ENCODE results near the gene TNFRSF4. TPM values are rescaled to one million over a fixed set of nuclear protein-coding genes. Genes with fewer than 3 reads are reported as not detected.

TNFRSF4 gene
- total and polyA plus RNA-seq, 7 experiments from 2014 or later, result 0.49 to 192 (median 1.5) TPM

DNA sequence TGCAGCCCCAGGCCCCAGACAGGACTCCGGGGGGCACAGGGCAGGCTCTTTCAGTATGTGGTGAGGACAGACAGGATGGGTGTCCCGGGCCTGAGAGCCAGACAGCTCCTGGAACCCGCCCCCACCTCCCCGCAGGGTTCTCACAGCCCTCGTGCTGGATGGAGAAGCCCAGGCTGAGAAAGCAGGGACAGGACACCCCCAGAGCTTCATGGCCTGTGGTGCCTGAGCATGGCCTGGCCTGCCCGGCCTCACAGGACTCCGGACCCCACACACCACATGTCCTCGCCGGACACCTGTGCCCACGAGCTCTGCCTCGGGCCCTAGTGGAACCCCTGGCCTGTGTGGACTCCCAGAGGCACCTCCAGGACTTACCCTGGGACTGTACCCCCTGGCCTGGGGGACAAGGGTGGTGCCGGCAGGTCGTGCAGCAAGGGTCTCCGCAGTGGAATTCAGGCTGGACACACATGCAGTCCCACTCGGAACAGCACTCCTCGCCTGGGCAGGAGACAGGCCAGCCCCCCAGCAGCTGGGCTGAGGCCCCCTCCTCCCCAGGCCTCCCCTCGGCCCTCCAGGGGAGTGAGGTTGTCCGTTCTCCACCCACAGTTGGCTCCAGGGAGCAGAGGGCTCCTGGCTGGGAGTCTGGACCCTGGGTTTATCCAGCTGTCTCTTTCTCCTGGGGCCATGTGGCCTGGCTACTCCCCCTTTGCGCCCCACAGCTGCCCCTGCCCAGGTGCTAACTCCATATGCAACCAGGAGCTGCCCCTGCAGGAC lies 8.8 kb downstream of the TNFRSF4 start:
- peaks cover 13 to 16% of the 10 kb centered on the region in 2 donors for H3K4me1 ChIP-seq (ENCODE audit: control insufficient read depth in 2 of 2, insufficient read depth in 2 of 2, low read length in 2 of 2)
- no peak overlapping the region for H3K27ac ChIP-seq (ENCODE audit: low read depth, low read length)
- ChIA-PET CTCF (no interaction called here), POLR2A (no interaction called here)
- ATAC-seq (no peak), DNase-seq (peak in 1 of 9 donors; percentile 8)
- Mint-ChIP-seq H3K4me1 (peaks cover 6 to 30% (median 14%) of the 10 kb centered on the region in 7 donors), H3K4me3 (peak overlapping the region in 3 of 10 donors; percentile 25 to 71 (median 52)), H3K27ac (peak overlapping the region in 2 of 9 donors; percentile 38 to 66), H3K27me3 (no peaks in the 10 kb centered on the region), H3K36me3 (peaks cover 0 to 1% (median 0%) of the 10 kb centered on the region in 5 donors), H3K9me3 (no peaks in the 10 kb centered on the region)
- no peak overlapping the region for H3K4me3 ChIP-seq (ENCODE audit: low read length)
- H3K9me3 ChIP-seq (ENCODE audit: control insufficient read depth in 2 of 3, low read length in 3 of 3), result no peaks in the 10 kb centered on the region
- intact Hi-C loops (cut with micrococcal nuclease), result loop anchor here (5.0 kb wide), 3 partner anchors 33 to 68 kb away; partner anchors contain the start of gene TTLL10 (in 1 of the 2)
- no peaks in the 10 kb centered on the region for H3K27me3 ChIP-seq (ENCODE audit: control insufficient read depth in 2 of 2, insufficient read depth in 2 of 2, low read length in 2 of 2)
- H3K36me3 ChIP-seq (ENCODE audit: control insufficient read depth in 2 of 3, insufficient read depth in 3 of 3, low read length in 3 of 3), result no peaks in the 10 kb centered on the region

DNA sequence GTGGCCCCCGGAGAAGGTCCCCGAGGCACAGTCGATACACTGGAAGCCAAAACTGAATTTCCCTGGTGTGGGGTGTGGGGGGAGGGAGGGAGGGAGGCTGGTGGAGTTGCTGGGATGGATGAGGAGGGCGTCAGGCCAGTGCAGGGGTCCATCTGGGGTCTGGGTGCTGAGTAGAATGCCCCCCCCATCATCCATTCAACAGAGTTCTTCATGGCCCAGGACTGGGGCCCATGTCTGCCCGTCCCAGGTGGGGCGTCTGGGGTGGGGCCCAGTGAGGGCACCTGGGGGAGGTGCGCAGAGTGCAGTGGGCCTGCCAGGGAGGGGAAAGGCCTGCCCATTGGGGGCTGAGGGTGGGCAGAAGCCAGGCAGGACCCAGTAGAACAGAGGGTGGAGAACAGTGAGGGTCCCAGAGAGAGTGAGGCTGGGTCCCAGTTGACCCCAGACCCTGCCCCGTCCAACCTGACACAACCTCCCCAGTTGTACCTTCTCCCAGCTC lies 9.5 kb downstream of the TNFRSF4 start:
- Histone ChIP-seq H3K9me3 (ENCODE audit: control insufficient read depth in 2 of 3, low read length in 3 of 3) (no peaks in the 10 kb centered on the region), H3K27me3 (ENCODE audit: control insufficient read depth in 2 of 2, insufficient read depth in 2 of 2, low read length in 2 of 2) (no peaks in the 10 kb centered on the region), H3K4me1 (ENCODE audit: control insufficient read depth in 2 of 2, insufficient read depth in 2 of 2, low read length in 2 of 2) (peaks cover 13 to 16% of the 10 kb centered on the region in 2 donors), H3K36me3 (ENCODE audit: control insufficient read depth in 2 of 3, insufficient read depth in 3 of 3, low read length in 3 of 3) (no peaks in the 10 kb centered on the region), H3K27ac (ENCODE audit: low read depth, low read length) (no peak overlapping the region), H3K4me3 (ENCODE audit: low read length) (no peak overlapping the region)
- ChIA-PET POLR2A (no interaction called here), CTCF (no interaction called here)
- H3K4me3 Mint-ChIP-seq, result peak overlapping the region in 1 of 10 donors; percentile 52
- intact Hi-C loops (cut with micrococcal nuclease), result loop anchor here in 1 of 2 donors (5.0 kb wide), 1 partner anchor 47 kb away; no protein-coding TSS in a partner anchor
- H3K27ac Mint-ChIP-seq, result peak overlapping the region in 1 of 9 donors; percentile 38
- peaks cover 0 to 1% (median 0%) of the 10 kb centered on the region in 5 donors for H3K36me3 Mint-ChIP-seq
- peaks cover 6 to 30% (median 14%) of the 10 kb centered on the region in 7 donors for H3K4me1 Mint-ChIP-seq
- no peaks in the 10 kb centered on the region for H3K27me3 Mint-ChIP-seq
- ATAC-seq (no peak), DNase-seq (peak in 1 of 9 donors; percentile 14)
- no peaks in the 10 kb centered on the region for H3K9me3 Mint-ChIP-seq

DNA sequence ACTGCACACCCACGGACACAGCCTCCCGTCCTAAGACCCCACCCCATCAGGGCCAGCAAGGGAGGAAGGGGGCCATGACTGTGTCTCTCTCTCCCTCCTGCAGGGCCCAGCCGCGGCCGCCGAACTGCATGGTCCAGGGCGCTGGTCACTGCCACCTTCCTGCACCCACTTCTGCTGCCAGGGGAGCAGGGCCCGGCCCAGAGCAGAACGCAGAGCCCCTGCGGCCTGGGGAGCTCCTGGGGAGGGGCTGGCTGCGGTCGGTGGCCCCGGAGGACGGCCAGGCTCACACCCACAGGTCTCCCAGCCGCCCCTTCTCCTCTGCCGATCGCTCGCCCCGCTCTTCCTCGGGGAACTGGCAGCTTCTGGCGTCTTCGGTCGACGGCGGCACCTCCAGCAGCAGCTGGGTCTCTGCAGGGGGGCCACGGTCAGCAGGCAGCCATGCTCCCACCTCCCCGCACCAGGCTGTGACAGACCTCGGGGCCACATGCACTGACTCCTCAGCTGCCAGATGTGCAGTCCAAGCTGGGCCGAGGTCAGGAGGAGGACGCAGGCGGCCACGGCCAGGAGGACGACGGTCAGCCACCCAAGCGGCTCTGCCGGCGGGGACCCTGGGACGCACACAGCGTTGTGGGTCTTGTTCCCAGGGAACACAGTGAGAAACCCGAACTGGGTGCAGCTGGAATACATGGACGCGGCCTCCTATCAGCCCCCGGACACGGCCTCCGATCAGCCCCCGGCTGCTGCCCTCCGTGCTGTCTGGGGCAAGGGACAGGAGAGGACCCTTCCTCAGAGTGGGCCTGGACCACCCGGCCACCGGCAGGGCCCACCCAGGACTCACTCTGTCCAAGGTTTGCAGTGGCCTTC lies 10.2 kb downstream of the TNFRSF4 start:
- intact Hi-C loops (cut with micrococcal nuclease), result loop anchor here in 1 of 2 donors (5.0 kb wide), 1 partner anchor 46 kb away; no protein-coding TSS in a partner anchor
- ATAC-seq, result no peak
- DNase-seq, result peak in 1 of 9 donors; percentile 7
- no peaks in the 10 kb centered on the region for H3K27me3 ChIP-seq (ENCODE audit: control insufficient read depth in 2 of 2, insufficient read depth in 2 of 2, low read length in 2 of 2)
- H3K27ac Mint-ChIP-seq, result peak overlapping the region in 1 of 9 donors; percentile 38
- H3K4me3 ChIP-seq (ENCODE audit: low read length), result no peak overlapping the region
- POLR2A ChIA-PET, result interaction anchor here (0.7 kb wide), 1 partner anchor 14 kb away, joined by 3 read pairs; no protein-coding TSS in a partner anchor
- no peaks in the 10 kb centered on the region for H3K27me3 Mint-ChIP-seq
- H3K9me3 ChIP-seq (ENCODE audit: control insufficient read depth in 2 of 3, low read length in 3 of 3), result no peaks in the 10 kb centered on the region
- peaks cover 7 to 12% of the 10 kb centered on the region in 2 donors for H3K4me1 ChIP-seq (ENCODE audit: control insufficient read depth in 2 of 2, insufficient read depth in 2 of 2, low read length in 2 of 2)
- H3K36me3 Mint-ChIP-seq, result no peaks in the 10 kb centered on the region
- peaks cover 6 to 25% (median 11%) of the 10 kb centered on the region in 7 donors for H3K4me1 Mint-ChIP-seq
- H3K4me3 Mint-ChIP-seq, result no peak overlapping the region
- no peaks in the 10 kb centered on the region for H3K36me3 ChIP-seq (ENCODE audit: control insufficient read depth in 2 of 3, insufficient read depth in 3 of 3, low read length in 3 of 3)
- H3K9me3 Mint-ChIP-seq, result no peaks in the 10 kb centered on the region
- CTCF ChIA-PET, result no interaction called here
- no peak overlapping the region for H3K27ac ChIP-seq (ENCODE audit: low read depth, low read length)

DNA sequence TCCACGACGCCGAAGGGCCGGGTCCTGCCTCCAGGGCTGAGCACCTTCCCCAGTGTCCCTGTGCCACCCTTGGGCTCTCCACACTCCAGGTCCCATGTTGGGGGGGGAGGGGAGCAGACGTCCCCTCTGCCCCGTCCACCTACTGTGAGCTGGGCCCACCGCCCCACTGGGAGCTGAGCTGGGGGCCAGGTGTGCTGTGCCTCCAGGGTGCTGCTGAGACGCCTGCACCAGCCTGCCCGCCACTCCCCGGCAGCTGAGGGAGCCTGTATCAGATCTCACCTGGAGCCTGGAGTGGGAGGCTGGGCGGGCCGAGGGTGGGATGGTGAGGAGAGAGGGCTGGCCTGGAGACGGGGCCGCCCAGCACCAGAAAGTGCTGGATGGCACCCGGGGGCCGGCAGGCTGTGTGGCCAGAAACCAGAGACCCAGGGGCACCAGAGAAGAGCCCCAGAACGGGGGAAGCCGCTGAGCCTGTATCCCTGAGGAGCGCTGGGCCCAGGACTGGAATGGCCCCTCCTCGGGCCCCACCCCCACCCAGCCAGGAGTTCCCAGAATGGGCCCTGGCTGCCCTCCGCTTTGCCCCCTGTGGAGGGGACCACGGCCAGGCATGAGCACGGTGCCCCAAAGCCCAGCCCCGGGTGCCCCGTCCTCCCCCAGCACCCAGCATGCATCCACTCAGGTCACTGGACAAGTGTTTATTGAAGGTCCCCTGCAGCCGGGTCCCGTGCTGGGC lies 11.0 kb downstream of the TNFRSF4 start:
- CTCF ChIA-PET, result no interaction called here
- DNase-seq (peak in 1 of 9 donors; percentile 10), ATAC-seq (no peak)
- Mint-ChIP-seq H3K9me3 (no peaks in the 10 kb centered on the region), H3K27me3 (no peaks in the 10 kb centered on the region), H3K27ac (no peak overlapping the region), H3K4me3 (no peak overlapping the region), H3K36me3 (no peaks in the 10 kb centered on the region), H3K4me1 (peaks cover 0 to 19% (median 5%) of the 10 kb centered on the region in 7 donors)
- no peak overlapping the region for H3K27ac ChIP-seq (ENCODE audit: low read depth, low read length)
- intact Hi-C loops (cut with micrococcal nuclease), result loop anchor here in 1 of 2 donors (5.0 kb wide), 1 partner anchor 46 kb away; no protein-coding TSS in a partner anchor
- peaks cover 6 to 7% of the 10 kb centered on the region in 2 donors for H3K4me1 ChIP-seq (ENCODE audit: control insufficient read depth in 2 of 2, insufficient read depth in 2 of 2, low read length in 2 of 2)
- no peaks in the 10 kb centered on the region for H3K27me3 ChIP-seq (ENCODE audit: control insufficient read depth in 2 of 2, insufficient read depth in 2 of 2, low read length in 2 of 2)
- no peak overlapping the region for H3K4me3 ChIP-seq (ENCODE audit: low read length)
- POLR2A ChIA-PET, result interaction anchor here (0.7 kb wide), 1 partner anchor 14 kb away, joined by 3 read pairs; no protein-coding TSS in a partner anchor
- no peaks in the 10 kb centered on the region for H3K9me3 ChIP-seq (ENCODE audit: control insufficient read depth in 2 of 3, low read length in 3 of 3)
- no peaks in the 10 kb centered on the region for H3K36me3 ChIP-seq (ENCODE audit: control insufficient read depth in 2 of 3, insufficient read depth in 3 of 3, low read length in 3 of 3)

DNA sequence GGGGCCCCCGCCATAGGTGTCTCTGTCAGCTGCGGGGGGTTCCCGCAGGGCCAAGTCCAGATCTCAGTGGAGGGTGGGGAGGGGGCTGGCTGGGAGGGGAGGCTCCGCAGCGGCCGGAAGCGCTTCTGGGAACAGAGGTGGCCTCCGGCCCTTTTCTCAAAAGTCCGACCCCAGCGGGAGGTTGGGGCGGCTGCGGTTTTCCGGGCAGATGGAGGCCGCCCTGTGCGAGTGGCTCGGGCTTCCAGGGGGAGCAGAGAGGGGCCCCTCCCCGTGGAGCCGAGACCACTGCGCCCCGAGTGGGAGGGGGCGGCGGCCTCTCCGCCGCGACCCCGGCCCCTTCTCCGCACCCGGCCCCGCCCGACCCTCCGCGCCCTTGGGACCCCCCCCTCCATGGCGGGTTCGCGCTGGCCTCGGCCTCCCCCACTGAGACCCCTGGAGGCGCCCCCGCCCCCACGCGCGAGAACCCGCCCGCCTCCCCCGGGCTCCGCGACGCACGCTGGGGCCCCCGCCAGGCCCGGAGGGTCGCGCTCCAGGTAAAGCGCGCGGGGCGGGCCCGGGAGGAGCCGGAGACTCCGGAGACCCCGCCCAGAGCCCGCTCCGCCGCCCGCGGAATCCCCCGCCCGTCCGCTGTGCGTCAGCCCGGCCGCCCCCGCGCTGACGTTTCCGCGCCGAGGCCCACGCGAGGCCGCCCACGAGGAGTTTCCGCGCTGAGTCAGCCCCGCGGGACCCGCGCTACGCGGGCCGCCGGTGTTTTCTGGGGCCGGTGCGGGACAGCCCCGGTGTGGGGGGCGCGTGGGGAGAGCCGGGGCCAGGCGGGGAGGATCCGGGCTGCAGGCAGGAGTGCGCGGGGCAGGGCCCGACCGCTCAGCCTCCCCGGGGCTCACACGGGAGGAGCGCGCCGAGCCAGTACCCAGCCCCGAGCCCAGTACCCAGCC lies 12.8 kb downstream of the TNFRSF4 start:
- intact Hi-C loops (cut with micrococcal nuclease), result loop anchor here in 1 of 2 donors (1.0 to 5.0 kb wide), 4 partner anchors 30 to 78 kb away; no protein-coding TSS in a partner anchor

More for the DNA sequence above, 12.8 kb downstream of the TNFRSF4 start:
- peak overlapping the region in 9 of 10 donors; percentile 27 to 75 (median 59) for H3K4me3 Mint-ChIP-seq
- H3K27ac Mint-ChIP-seq, result peak overlapping the region in 5 of 9 donors; percentile 40 to 75 (median 62)
- no peaks in the 10 kb centered on the region for H3K9me3 Mint-ChIP-seq
- Histone ChIP-seq H3K27ac (ENCODE audit: low read depth, low read length) (peak overlapping the region; percentile 72), H3K4me1 (ENCODE audit: control insufficient read depth in 2 of 2, insufficient read depth in 2 of 2, low read length in 2 of 2) (no peaks in the 10 kb centered on the region), H3K27me3 (ENCODE audit: control insufficient read depth in 2 of 2, insufficient read depth in 2 of 2, low read length in 2 of 2) (no peaks in the 10 kb centered on the region), H3K4me3 (ENCODE audit: low read length) (peak overlapping the region; percentile 24), H3K9me3 (ENCODE audit: control insufficient read depth in 2 of 3, low read length in 3 of 3) (no peaks in the 10 kb centered on the region), H3K36me3 (ENCODE audit: control insufficient read depth in 2 of 3, insufficient read depth in 3 of 3, low read length in 3 of 3) (no peaks in the 10 kb centered on the region)
- DNase-seq, result peak; percentile 74 to 97 (median 83)
- no peaks in the 10 kb centered on the region for H3K27me3 Mint-ChIP-seq
- ChIA-PET POLR2A (interaction anchor here (0.6 to 1.1 kb wide), 2 partner anchors 153 to 225 kb away, joined by 3 read pairs; no protein-coding TSS in a partner anchor), CTCF (no interaction called here)
- ATAC-seq, result peak; percentile 92
- peaks cover 0 to 11% (median 0%) of the 10 kb centered on the region in 7 donors for H3K4me1 Mint-ChIP-seq
- peaks cover 0 to 4% (median 0%) of the 10 kb centered on the region in 5 donors for H3K36me3 Mint-ChIP-seq

All from naive thymus-derived CD4-positive, alpha-beta T cell (primary cell).